ENCODE data around the gene PIAS1. TPM values are rescaled to one million over a fixed set of nuclear protein-coding genes. Genes with fewer than 3 reads are reported as not detected.
"Not testable (repeated sequence)": the region's sequence is repeated elsewhere in the genome, so short reads cannot be mapped to it uniquely, and the experiment has no call there.

The PIAS1 gene
- total RNA-seq, 1 donor from 2014 or later = 71.1 TPM

GRCh38 chr15:68220967-68221366 lies 166.9 kb downstream of the PIAS1 start:
- Mint-ChIP-seq H3K9me3 (peaks cover 4% of the 10 kb centered on the region), H3K36me3 (peaks cover 33% of the 10 kb centered on the region), H3K4me1 (no peaks in the 10 kb centered on the region), H3K4me3 (no peak overlapping the region), H3K27ac (no peak overlapping the region), H3K27me3 (ENCODE audit: low read depth) (no peaks in the 10 kb centered on the region)
- DNase-seq (ENCODE audit: low spot score in 2 of 2, unreplicated experiment in 2 of 2) = no peak
- no peak for TF ChIP-seq CTCF (IDR thresholded peaks at IDR 0.05; ENCODE audit: unreplicated experiment)

DNA sequence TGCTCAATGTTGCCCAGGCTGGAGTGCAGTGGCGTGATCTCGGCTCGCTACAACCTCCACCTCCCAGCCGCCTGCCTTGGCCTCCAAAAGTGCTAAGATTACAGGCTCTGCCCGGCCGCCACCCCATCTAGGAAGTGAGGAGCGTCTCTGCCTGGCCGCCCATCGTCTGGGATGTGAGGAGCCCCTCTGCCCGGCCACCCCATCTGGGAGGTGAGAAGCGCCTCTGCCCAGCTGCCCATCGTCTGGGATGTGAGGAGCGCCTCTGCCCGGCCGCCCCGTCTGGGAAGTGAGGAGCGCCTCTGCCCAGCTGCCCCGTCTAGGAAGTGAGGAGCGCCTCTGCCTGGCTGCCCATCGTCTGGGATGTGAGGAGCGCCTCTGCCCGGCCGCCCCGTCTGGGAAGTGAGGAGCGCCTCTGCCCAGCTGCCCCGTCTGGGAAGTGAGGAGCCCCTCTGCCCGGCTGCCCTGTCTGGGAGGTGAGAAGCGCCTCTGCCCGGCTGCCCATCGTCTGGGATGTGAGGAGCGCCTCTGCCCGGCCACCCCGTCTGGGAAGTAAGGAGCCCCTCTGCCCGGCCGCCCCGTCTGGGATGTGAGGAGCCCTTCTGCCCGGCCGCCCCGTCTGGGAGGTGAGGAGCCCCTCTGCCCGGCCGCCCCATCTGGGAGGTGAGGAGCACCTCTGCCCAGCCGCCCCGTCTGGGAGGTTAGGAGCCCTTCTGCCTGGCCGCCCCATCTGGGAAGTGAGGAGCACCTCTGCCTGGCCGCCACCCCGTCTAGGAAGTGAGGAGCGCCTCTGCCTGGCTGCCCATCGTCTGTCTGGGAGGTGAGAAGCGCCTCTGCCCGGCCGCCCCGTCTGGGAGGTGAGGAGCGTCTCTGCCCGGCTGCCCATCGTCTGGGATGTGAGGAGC lies 167.7 kb downstream of the PIAS1 start:
- H3K27me3 Mint-ChIP-seq (ENCODE audit: low read depth); H3K4me3 Mint-ChIP-seq; H3K9me3 Mint-ChIP-seq; H3K27ac Mint-ChIP-seq; DNase-seq (ENCODE audit: low spot score in 2 of 2, unreplicated experiment in 2 of 2); H3K4me1 Mint-ChIP-seq: not testable (repeated sequence)
- peaks cover 26% of the 10 kb centered on the region for H3K36me3 Mint-ChIP-seq

DNA sequence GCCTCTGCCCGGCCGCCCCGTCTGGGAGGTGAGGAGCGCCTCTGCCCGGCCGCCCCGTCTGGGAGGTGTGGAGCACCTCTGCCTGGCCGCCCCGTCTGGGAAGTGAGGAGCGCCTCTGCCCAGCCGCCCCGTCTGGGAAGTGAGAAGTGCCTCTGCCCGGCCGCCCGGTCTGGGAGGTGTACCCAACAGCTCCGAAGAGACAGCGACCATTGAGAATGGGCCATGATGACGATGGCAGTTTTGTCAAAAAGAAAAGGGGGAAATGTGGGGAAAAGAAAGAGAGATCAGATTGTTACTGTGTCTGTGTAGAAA lies 168.3 kb downstream of the PIAS1 start:
- not testable (repeated sequence) for H3K27ac Mint-ChIP-seq; H3K27me3 Mint-ChIP-seq (ENCODE audit: low read depth); H3K4me1 Mint-ChIP-seq; H3K9me3 Mint-ChIP-seq; DNase-seq (ENCODE audit: low spot score in 2 of 2, unreplicated experiment in 2 of 2); H3K4me3 Mint-ChIP-seq
- H3K36me3 Mint-ChIP-seq = peaks cover 21% of the 10 kb centered on the region

DNA sequence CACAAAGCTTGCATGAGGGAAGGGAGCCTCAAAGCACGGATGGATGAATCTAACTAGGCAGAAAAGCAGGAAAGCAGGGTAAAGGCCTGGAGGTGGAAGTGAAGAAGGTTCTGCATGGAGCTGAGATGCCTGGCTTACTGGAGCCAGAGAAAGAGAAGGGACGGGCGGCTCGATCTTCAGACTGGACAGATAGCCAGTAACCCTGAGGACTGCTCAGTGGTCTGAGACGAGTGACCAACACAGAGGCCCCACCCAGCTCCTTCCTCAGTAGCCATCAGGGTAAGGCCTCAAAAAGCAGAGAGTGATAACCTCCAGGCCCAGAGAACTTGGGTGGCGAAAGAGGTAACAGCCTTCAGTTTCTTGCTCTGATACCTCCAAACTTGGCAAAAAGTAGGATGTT lies 169.1 kb downstream of the PIAS1 start:
- peaks cover 16% of the 10 kb centered on the region for H3K36me3 Mint-ChIP-seq
- H3K4me1 Mint-ChIP-seq = peaks cover 9% of the 10 kb centered on the region

GRCh38 chr15:68224108-68224507 lies 170.0 kb downstream of the PIAS1 start:
- H3K4me3 Mint-ChIP-seq = no peak overlapping the region
- peaks cover 4% of the 10 kb centered on the region for H3K9me3 Mint-ChIP-seq
- TF ChIP-seq CTCF (IDR thresholded peaks at IDR 0.05; ENCODE audit: unreplicated experiment) = no peak
- H3K4me1 Mint-ChIP-seq = peaks cover 16% of the 10 kb centered on the region
- no peaks in the 10 kb centered on the region for H3K27me3 Mint-ChIP-seq (ENCODE audit: low read depth)
- peaks cover 13% of the 10 kb centered on the region for H3K36me3 Mint-ChIP-seq
- DNase-seq (ENCODE audit: low spot score in 2 of 2, unreplicated experiment in 2 of 2) = no peak
- no peak overlapping the region for H3K27ac Mint-ChIP-seq

More for the DNA sequence above, 169.1 kb downstream of the PIAS1 start:
- no peak for DNase-seq (ENCODE audit: low spot score in 2 of 2, unreplicated experiment in 2 of 2)
- H3K27ac Mint-ChIP-seq = no peak overlapping the region
- peaks cover 4% of the 10 kb centered on the region for H3K9me3 Mint-ChIP-seq
- H3K4me3 Mint-ChIP-seq = no peak overlapping the region
- TF ChIP-seq CTCF (IDR thresholded peaks at IDR 0.05; ENCODE audit: unreplicated experiment) = no peak
- no peaks in the 10 kb centered on the region for H3K27me3 Mint-ChIP-seq (ENCODE audit: low read depth)

GRCh38 chr15:68224546-68225250 lies 170.6 kb downstream of the PIAS1 start:
- no peak overlapping the region for H3K4me3 Mint-ChIP-seq
- H3K9me3 Mint-ChIP-seq = peaks cover 4% of the 10 kb centered on the region
- no peak overlapping the region for H3K27ac Mint-ChIP-seq
- no peak for TF ChIP-seq CTCF (IDR thresholded peaks at IDR 0.05; ENCODE audit: unreplicated experiment)
- DNase-seq (ENCODE audit: low spot score in 2 of 2, unreplicated experiment in 2 of 2) = no peak
- H3K27me3 Mint-ChIP-seq (ENCODE audit: low read depth) = no peaks in the 10 kb centered on the region
- H3K36me3 Mint-ChIP-seq = peaks cover 13% of the 10 kb centered on the region
- peaks cover 16% of the 10 kb centered on the region for H3K4me1 Mint-ChIP-seq

- not testable (repeated sequence) for H3K9me3 Mint-ChIP-seq; H3K27ac Mint-ChIP-seq; DNase-seq (ENCODE audit: low spot score in 2 of 2, unreplicated experiment in 2 of 2); H3K27me3 Mint-ChIP-seq (ENCODE audit: low read depth); H3K36me3 Mint-ChIP-seq; H3K4me3 Mint-ChIP-seq
- peaks cover 22% of the 10 kb centered on the region for H3K4me1 Mint-ChIP-seq
Measured at GRCh38 chr15:68225442-68225841, 171.3 kb downstream of the PIAS1 start.

All from mesothelial cell of epicardium (in vitro differentiated cells).